HL-60 (cell line): ENCODE measurements around the gene STRIP1.

ENCODE experiments used
- GABPA ChIP-seq: IDR thresholded peaks from 2 replicates; pipeline ENCODE4 v1.6.1; 2012; ENCODE audit warnings: low read depth
- POLR2AphosphoS5 ChIP-seq: IDR thresholded peaks from 2 replicates; pipeline ENCODE4 v1.6.1; 2012; ENCODE audit warnings: low read depth
- TF ChIP-seq, protein P1 (sequence below): IDR thresholded peaks from one replicate; pipeline ENCODE4 v1.5.1; 2011; ENCODE audit warnings: low read length, control low read depth, inconsistent platforms; ENCODE audit not compliant: insufficient read depth
- TF ChIP-seq, protein P2 (sequence below): IDR thresholded peaks from 2 replicates; pipeline ENCODE4 v1.6.1; 2012; ENCODE audit warnings: low read depth; ENCODE audit not compliant: insufficient replicate concordance

- TF ChIP-seq, protein P1, sequence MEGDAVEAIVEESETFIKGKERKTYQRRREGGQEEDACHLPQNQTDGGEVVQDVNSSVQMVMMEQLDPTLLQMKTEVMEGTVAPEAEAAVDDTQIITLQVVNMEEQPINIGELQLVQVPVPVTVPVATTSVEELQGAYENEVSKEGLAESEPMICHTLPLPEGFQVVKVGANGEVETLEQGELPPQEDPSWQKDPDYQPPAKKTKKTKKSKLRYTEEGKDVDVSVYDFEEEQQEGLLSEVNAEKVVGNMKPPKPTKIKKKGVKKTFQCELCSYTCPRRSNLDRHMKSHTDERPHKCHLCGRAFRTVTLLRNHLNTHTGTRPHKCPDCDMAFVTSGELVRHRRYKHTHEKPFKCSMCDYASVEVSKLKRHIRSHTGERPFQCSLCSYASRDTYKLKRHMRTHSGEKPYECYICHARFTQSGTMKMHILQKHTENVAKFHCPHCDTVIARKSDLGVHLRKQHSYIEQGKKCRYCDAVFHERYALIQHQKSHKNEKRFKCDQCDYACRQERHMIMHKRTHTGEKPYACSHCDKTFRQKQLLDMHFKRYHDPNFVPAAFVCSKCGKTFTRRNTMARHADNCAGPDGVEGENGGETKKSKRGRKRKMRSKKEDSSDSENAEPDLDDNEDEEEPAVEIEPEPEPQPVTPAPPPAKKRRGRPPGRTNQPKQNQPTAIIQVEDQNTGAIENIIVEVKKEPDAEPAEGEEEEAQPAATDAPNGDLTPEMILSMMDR, result no peak
- no peak for TF ChIP-seq POLR2AphosphoS5
- TF ChIP-seq GABPA, result no peak
- TF ChIP-seq, protein P2, sequence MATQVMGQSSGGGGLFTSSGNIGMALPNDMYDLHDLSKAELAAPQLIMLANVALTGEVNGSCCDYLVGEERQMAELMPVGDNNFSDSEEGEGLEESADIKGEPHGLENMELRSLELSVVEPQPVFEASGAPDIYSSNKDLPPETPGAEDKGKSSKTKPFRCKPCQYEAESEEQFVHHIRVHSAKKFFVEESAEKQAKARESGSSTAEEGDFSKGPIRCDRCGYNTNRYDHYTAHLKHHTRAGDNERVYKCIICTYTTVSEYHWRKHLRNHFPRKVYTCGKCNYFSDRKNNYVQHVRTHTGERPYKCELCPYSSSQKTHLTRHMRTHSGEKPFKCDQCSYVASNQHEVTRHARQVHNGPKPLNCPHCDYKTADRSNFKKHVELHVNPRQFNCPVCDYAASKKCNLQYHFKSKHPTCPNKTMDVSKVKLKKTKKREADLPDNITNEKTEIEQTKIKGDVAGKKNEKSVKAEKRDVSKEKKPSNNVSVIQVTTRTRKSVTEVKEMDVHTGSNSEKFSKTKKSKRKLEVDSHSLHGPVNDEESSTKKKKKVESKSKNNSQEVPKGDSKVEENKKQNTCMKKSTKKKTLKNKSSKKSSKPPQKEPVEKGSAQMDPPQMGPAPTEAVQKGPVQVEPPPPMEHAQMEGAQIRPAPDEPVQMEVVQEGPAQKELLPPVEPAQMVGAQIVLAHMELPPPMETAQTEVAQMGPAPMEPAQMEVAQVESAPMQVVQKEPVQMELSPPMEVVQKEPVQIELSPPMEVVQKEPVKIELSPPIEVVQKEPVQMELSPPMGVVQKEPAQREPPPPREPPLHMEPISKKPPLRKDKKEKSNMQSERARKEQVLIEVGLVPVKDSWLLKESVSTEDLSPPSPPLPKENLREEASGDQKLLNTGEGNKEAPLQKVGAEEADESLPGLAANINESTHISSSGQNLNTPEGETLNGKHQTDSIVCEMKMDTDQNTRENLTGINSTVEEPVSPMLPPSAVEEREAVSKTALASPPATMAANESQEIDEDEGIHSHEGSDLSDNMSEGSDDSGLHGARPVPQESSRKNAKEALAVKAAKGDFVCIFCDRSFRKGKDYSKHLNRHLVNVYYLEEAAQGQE, result no peak
These were observed 42.5 kb downstream of the STRIP1 start for GRCh38 chr1:110076789-110077500.
